ENCODE data around the gene CDRT4. TPM values are rescaled to one million over a fixed set of nuclear protein-coding genes. Genes with fewer than 3 reads are reported as not detected.

The CDRT4 gene
- total RNA-seq, 2 donors from 2014 or later, result 2.3 to 48.1 TPM

GRCh38 chr17:15452746-15453145 is 14.7 kb downstream of the CDRT4 start:
- WGBS, 2 donors, result 12 to 40% methylated on average over 1 of the region's 1 CpG
- H3K9me3 ChIP-seq, result no peaks in the 10 kb centered on the region
- TF ChIP-seq POLR2A (IDR thresholded peaks at IDR 0.05), result no peak
- TF ChIP-seq CTCF (IDR thresholded peaks at IDR 0.05), result no peak
- no peaks in the 10 kb centered on the region for H3K36me3 ChIP-seq (replicated peaks in 1 of 2; ENCODE audit: insufficient read depth in 1 of 2, low read depth in 2 of 2)
- H3K27ac ChIP-seq, result peak overlapping the region in 1 of 4 donors; percentile 11
- H3K27me3 ChIP-seq, result no peaks in the 10 kb centered on the region
- ATAC-seq, result no peak
- H3K4me3 ChIP-seq, result no peak overlapping the region
- intact Hi-C loops (cut with DNase I), result no loop called here
- no peak for DNase-seq
- H3K4me1 ChIP-seq, result peaks cover 29% of the 10 kb centered on the region

GRCh38 chr17:15451680-15452079 is 15.7 kb downstream of the CDRT4 start:
- no peaks in the 10 kb centered on the region for H3K27me3 ChIP-seq
- no peak overlapping the region for H3K4me3 ChIP-seq
- ATAC-seq (no peak), DNase-seq (no peak)
- TF ChIP-seq POLR2A (IDR thresholded peaks at IDR 0.05) (no peak), CTCF (IDR thresholded peaks at IDR 0.05) (no peak)
- H3K9me3 ChIP-seq, result no peaks in the 10 kb centered on the region
- no peaks in the 10 kb centered on the region for H3K36me3 ChIP-seq (replicated peaks in 1 of 2; ENCODE audit: insufficient read depth in 1 of 2, low read depth in 2 of 2)
- no peak overlapping the region for H3K27ac ChIP-seq
- 86 to 87% methylated on average over 3 of the region's 3 CpGs for WGBS, 2 donors
- intact Hi-C loops (cut with DNase I), result no loop called here
- peaks cover 29% of the 10 kb centered on the region for H3K4me1 ChIP-seq

GRCh38 chr17:15448580-15448956 is 18.9 kb downstream of the CDRT4 start:
- DNase-seq (no peak), ATAC-seq (no peak)
- Histone ChIP-seq H3K4me1 (peaks cover 24% of the 10 kb centered on the region), H3K27ac (peak overlapping the region; percentile 53 to 76 (median 73)), H3K9me3 (no peaks in the 10 kb centered on the region), H3K4me3 (no peak overlapping the region), H3K36me3 (replicated peaks in 1 of 2; ENCODE audit: insufficient read depth in 1 of 2, low read depth in 2 of 2) (no peaks in the 10 kb centered on the region), H3K27me3 (no peaks in the 10 kb centered on the region)
- intact Hi-C loops (cut with DNase I), result no loop called here
- 83 to 89% methylated on average over 7 of the region's 7 CpGs for WGBS, 2 donors
- TF ChIP-seq CTCF (IDR thresholded peaks at IDR 0.05) (no peak), POLR2A (IDR thresholded peaks at IDR 0.05) (no peak)

- intact Hi-C loops (cut with DNase I), result no loop called here
- peak; percentile 90 for ATAC-seq
- TF ChIP-seq CTCF (IDR thresholded peaks at IDR 0.05) (no peak), POLR2A (IDR thresholded peaks at IDR 0.05) (no peak)
- no peaks in the 10 kb centered on the region for H3K27me3 ChIP-seq
- WGBS, 2 donors, result 47 to 65% methylated on average over 6 of the region's 6 CpGs
- no peaks in the 10 kb centered on the region for H3K9me3 ChIP-seq
- peak in 3 of 4 donors; percentile 29 to 37 (median 35) for DNase-seq
- peak overlapping the region; percentile 53 to 76 (median 73) for H3K27ac ChIP-seq
- peaks cover 24% of the 10 kb centered on the region for H3K4me1 ChIP-seq
- H3K36me3 ChIP-seq (replicated peaks in 1 of 2; ENCODE audit: insufficient read depth in 1 of 2, low read depth in 2 of 2), result no peaks in the 10 kb centered on the region
- no peak overlapping the region for H3K4me3 ChIP-seq
Observed at GRCh38 chr17:15447928-15448579, 19.4 kb downstream of the CDRT4 start.

GRCh38 chr17:15446036-15446435 is 21.4 kb downstream of the CDRT4 start:
- WGBS, 2 donors, result 80 to 86% methylated on average over 10 of the region's 10 CpGs
- TF ChIP-seq CTCF (IDR thresholded peaks at IDR 0.05), result no peak
- no peak for TF ChIP-seq POLR2A (IDR thresholded peaks at IDR 0.05)
- Histone ChIP-seq H3K4me3 (no peak overlapping the region), H3K9me3 (no peaks in the 10 kb centered on the region), H3K4me1 (peaks cover 28% of the 10 kb centered on the region), H3K27me3 (no peaks in the 10 kb centered on the region), H3K36me3 (replicated peaks in 1 of 2; ENCODE audit: insufficient read depth in 1 of 2, low read depth in 2 of 2) (no peaks in the 10 kb centered on the region), H3K27ac (no peak overlapping the region)
- no peak for ATAC-seq
- no peak for DNase-seq
- intact Hi-C loops (cut with DNase I), result no loop called here
